ENCODE measurements around the gene MUC5B. TPM values are rescaled to one million over a fixed set of nuclear protein-coding genes. Genes with fewer than 3 reads are reported as not detected.
A peak's percentile ranks its signal among the peaks of the same experiment; 100 is the strongest.
"Not testable (repeated sequence)": the region's sequence is repeated elsewhere in the genome, so short reads cannot be mapped to it uniquely, and the experiment has no call there.

The MUC5B gene
- total RNA-seq (10 to 100 TPM in 1 of 7 donors, 1 to 10 TPM in 3, under 1 TPM in 2, not detected in 1; 0.05 to 35.3 (median 2.6) TPM), polyA plus RNA-seq (under 1 TPM; 0.02 TPM)
- long read RNA-seq, donor 1, partial matches to known transcripts = 0 of 1 reads
- long read RNA-seq, donor 1, other reads (novel, unspliced or antisense) = 1 of 1 reads
- long read RNA-seq, donor 2 = 0 reads
- long read RNA-seq, donor 3, partial matches to known transcripts = 17 of 18 reads
- long read RNA-seq, donor 3, other reads (novel, unspliced or antisense) = 1 of 18 reads

- no peaks in the 10 kb centered on the region for H3K36me3 ChIP-seq
- intact Hi-C loops (cut with DNase I) = no loop called here
- no peaks in the 10 kb centered on the region for H3K9me3 ChIP-seq
- peaks cover 3% of the 10 kb centered on the region for H3K27me3 ChIP-seq
- H3K4me1 ChIP-seq (ENCODE audit: insufficient read depth) = no peaks in the 10 kb centered on the region
- TF ChIP-seq EP300 (IDR thresholded peaks at IDR 0.05) = no peak
- no peak for TF ChIP-seq POLR2A (IDR thresholded peaks at IDR 0.05)
- no peak for TF ChIP-seq CTCF (IDR thresholded peaks at IDR 0.05)
- H3K4me3 ChIP-seq = no peak within 1 kb of the TSS
- DNase-seq = peak in 2 of 5 donors; percentile 20 to 39
- 35 to 52% (median 36%) methylated on average over 22 to 36 of the region's 36 CpGs for WGBS, 3 donors
- H3K27ac ChIP-seq = no peak within 1 kb of the TSS
Observed at GRCh38 chr11:1222491-1223345, at the start of gene MUC5B. Gene MUC5B (plus strand): TSS chr11:1223066. CDS start chr11:1223124, 58 bp downstream.

- DNase-seq; H3K9me3 ChIP-seq; H3K27ac ChIP-seq; H3K27me3 ChIP-seq; H3K36me3 ChIP-seq; H3K4me3 ChIP-seq; intact Hi-C loops (cut with DNase I); H3K4me1 ChIP-seq (ENCODE audit: insufficient read depth): not testable (repeated sequence)
- WGBS, 3 donors = 89 to 93% (median 91%) methylated on average over 3 of the region's 3 CpGs
Observed at GRCh38 chr11:1173396-1173795, 49.5 kb upstream of the MUC5B start.

GRCh38 chr11:1174441-1175370 lies 48.2 kb upstream of the MUC5B start:
- intact Hi-C loops (cut with DNase I) = no loop called here
- 90 to 94% (median 91%) methylated on average over 31 to 39 of the region's 39 CpGs for WGBS, 3 donors
- H3K36me3 ChIP-seq = no peaks in the 10 kb centered on the region

More at GRCh38 chr11:1174441-1175370, 48.2 kb upstream of the MUC5B start:
- H3K27ac ChIP-seq = no peak overlapping the region
- no peak for DNase-seq
- H3K27me3 ChIP-seq = no peaks in the 10 kb centered on the region
- no peaks in the 10 kb centered on the region for H3K9me3 ChIP-seq
- no peak overlapping the region for H3K4me3 ChIP-seq
- TF ChIP-seq POLR2A (IDR thresholded peaks at IDR 0.05) (no peak), CTCF (IDR thresholded peaks at IDR 0.05) (no peak), EP300 (IDR thresholded peaks at IDR 0.05) (no peak)
- no peaks in the 10 kb centered on the region for H3K4me1 ChIP-seq (ENCODE audit: insufficient read depth)

All from ovary (tissue), 10 donors.